Tibial artery (tissue), 4 donors: ENCODE measurements around the gene LRP11.

Experiments
- DNase-seq, 2 donors: peaks; one replicate each; pipeline ENCODE4 v3.0.0-alpha.2; 2019
- H3K27ac ChIP-seq, 2 donors: fragments of 200-600 bp; sonication (generic) in 1 of 2; 1 replicate in 1 of 2; 2 replicates in 1 of 2; pipeline ENCODE4 v1.5.1; 2018 to 2019; ENCODE audit warnings: mild to moderate bottlenecking in 1 of 2
- H3K27me3 ChIP-seq, 2 donors: fragments of 200-600 bp; sonication (generic) in 1 of 2; one replicate each; pipeline versions ENCODE4 v1.5.1 to v1.6.0; 2016 to 2019
- H3K36me3 ChIP-seq, 3 donors: fragments of 200-600 bp; sonication (generic) in 2 of 3; one replicate each; pipeline ENCODE4 v1.5.1; 2016 to 2019; ENCODE audit warnings: mild to moderate bottlenecking in 2 of 3
- H3K4me1 ChIP-seq, 4 donors: fragments of 200-600 bp; sonication (generic) in 2 of 4; 1 replicate in 3 of 4; 2 replicates in 1 of 4; pipeline ENCODE4 v1.5.1; 2016 to 2019
- H3K4me3 ChIP-seq, 2 donors: fragments of 200-600 bp; sonication (generic) in 1 of 2; 1 replicate in 1 of 2; 2 replicates in 1 of 2; pipeline ENCODE4 v1.5.1; 2018 to 2019; ENCODE audit warnings: mild to moderate bottlenecking in 2 of 2
- H3K9me3 ChIP-seq, 3 donors: fragments of 200-600 bp; sonication (generic) in 1 of 3; one replicate each; pipeline ENCODE4 v1.5.1; 2016 to 2019
- CTCF ChIP-seq, 2 experiments: fragments of 200-600 bp in 1 of 2; fragments of 450-650 bp in 1 of 2; IDR thresholded peaks; one replicate each; pipeline ENCODE4 v1.5.1; 2017 to 2019; ENCODE audit warnings: antibody characterized with exemption in 2 of 2, mild to moderate bottlenecking in 1 of 2, moderate library complexity in 1 of 2
- intact Hi-C: fragments of 100-400 bp; cut with DNase I; formaldehyde crosslinking; loops from one replicate; pipeline ENCODE4 v1.15.0; 2023; ENCODE audit warnings: low total_unique reads

LRP11 gene

DNA sequence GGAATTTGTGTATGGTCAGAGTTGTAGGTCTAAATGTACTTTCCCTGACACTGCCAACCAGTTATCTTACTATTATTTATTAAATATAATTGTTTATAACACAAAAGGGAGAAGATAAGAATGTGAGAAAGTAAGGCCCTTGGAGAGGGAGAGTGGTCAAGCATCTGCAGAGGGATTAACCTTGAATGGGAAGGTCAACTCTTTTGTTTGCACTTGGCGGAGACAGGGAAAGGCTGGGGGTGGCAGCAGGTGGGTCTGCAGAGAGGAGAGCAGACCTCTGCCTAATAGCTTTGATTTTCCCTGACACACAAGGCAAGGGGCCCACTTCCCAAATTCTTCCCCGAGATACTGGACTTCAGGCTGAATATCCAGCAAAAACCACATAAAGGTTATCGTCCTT, 4.2 kb downstream of the LRP11 start:
- Histone ChIP-seq H3K36me3 (no peaks in the 10 kb centered on the region), H3K27ac (no peak overlapping the region), H3K9me3 (no peaks in the 10 kb centered on the region), H3K27me3 (no peaks in the 10 kb centered on the region), H3K4me1 (peaks cover 0 to 37% (median 10%) of the 10 kb centered on the region in 4 donors), H3K4me3 (no peak overlapping the region)
- DNase-seq, result no peak
- no peak for TF ChIP-seq CTCF (IDR thresholded peaks at IDR 0.05)
- intact Hi-C loops, result no loop called here

DNA sequence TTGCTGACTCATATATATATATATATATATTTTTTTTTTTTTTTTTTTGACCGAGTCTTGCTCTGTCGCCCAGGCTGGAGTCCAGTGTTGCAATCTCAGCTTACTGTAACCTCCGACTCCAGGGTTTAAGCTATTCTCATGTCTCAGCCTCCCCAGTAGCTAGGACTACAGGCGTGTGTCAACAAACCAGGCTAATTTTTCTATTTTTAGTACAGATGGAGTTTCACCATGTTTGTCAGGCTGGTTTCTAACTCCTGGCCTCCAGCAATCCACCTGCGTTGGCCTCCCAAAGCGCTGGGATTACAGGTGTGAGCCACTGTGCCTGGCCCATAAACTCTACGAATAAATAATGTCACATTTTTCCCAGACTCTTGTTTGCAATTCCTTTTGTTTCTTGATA, 4.8 kb downstream of the LRP11 start:
- no peak overlapping the region for H3K27ac ChIP-seq
- intact Hi-C loops, result no loop called here

GRCh38 chr6:149857541-149857940, 6.6 kb downstream of the LRP11 start:
- DNase-seq, result no peak
- no peaks in the 10 kb centered on the region for H3K9me3 ChIP-seq
- no peak overlapping the region for H3K27ac ChIP-seq
- intact Hi-C loops, result no loop called here
- H3K27me3 ChIP-seq, result no peaks in the 10 kb centered on the region
- peaks cover 0 to 2% (median 0%) of the 10 kb centered on the region in 3 donors for H3K36me3 ChIP-seq
- H3K4me1 ChIP-seq, result peaks cover 0 to 34% (median 9%) of the 10 kb centered on the region in 4 donors
- TF ChIP-seq CTCF (IDR thresholded peaks at IDR 0.05), result no peak
- no peak overlapping the region for H3K4me3 ChIP-seq

More for the DNA sequence above, 4.8 kb downstream of the LRP11 start:
- H3K4me3 ChIP-seq, result no peak overlapping the region
- no peaks in the 10 kb centered on the region for H3K27me3 ChIP-seq
- H3K9me3 ChIP-seq, result no peaks in the 10 kb centered on the region
- H3K4me1 ChIP-seq, result peaks cover 0 to 38% (median 10%) of the 10 kb centered on the region in 4 donors
- H3K36me3 ChIP-seq, result no peaks in the 10 kb centered on the region
- DNase-seq, result no peak
- no peak for TF ChIP-seq CTCF (IDR thresholded peaks at IDR 0.05)

DNA sequence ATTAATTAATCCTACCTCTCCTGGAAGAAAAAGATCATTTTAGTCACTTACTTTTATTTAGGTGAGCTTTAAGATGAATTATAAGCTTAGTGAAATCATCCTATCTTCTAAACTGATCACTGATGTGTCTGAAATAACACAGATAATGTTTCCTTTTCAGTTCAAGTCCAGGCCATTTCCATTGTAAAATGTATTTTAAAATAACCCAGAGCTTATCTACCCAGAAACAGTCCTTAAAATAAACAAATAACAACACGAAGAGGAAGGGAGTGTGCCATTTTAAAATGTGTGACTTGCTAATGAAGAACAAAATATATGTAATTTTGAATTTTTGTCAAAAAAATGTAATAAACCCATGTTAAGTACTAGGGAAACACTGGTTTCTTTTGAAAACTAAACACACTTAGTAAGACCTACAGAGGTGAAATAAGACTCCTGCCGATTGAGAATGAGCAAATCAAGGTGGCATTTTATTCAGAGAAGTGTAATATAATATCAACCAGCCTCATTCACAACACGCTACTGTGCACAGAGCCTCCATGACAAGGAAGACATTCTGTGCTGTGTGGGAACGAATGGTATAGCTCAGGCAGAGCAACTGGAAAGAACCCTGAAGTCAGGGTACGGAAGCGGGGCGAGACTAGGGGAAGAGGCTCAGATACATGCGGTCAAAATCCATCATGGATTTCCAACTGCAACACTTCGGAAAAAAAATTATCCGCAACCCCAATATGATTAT, 7.7 kb downstream of the LRP11 start:
- intact Hi-C loops, result no loop called here
- H3K4me3 ChIP-seq, result no peak overlapping the region
- peaks cover 0 to 7% (median 0%) of the 10 kb centered on the region in 3 donors for H3K36me3 ChIP-seq
- H3K27ac ChIP-seq, result no peak overlapping the region
- peaks cover 0 to 22% (median 6%) of the 10 kb centered on the region in 4 donors for H3K4me1 ChIP-seq
- H3K9me3 ChIP-seq, result no peaks in the 10 kb centered on the region
- no peaks in the 10 kb centered on the region for H3K27me3 ChIP-seq
- DNase-seq, result no peak
- TF ChIP-seq CTCF (IDR thresholded peaks at IDR 0.05), result no peak

DNA sequence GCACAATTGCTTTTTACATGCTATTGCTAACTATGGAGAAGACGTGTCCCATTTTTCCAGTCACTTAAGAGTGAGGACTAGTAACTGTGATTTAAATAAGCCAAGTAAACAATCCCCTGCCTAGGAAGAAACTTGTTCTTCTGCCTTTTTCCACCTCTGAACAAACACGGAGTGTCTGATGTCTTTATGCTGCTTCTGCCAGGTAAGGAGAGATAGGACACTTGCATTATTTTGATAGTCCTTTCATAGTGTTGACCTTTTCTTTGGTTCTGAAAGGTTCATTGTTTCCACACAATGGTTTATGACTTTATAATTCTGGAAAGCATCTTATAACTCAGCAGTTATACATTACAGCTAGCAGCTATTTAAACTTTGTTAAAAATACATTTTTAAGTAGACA, 8.4 kb downstream of the LRP11 start:
- intact Hi-C loops, result no loop called here
- Histone ChIP-seq H3K9me3 (no peaks in the 10 kb centered on the region), H3K4me3 (no peak overlapping the region), H3K27me3 (no peaks in the 10 kb centered on the region), H3K36me3 (peaks cover 0 to 7% (median 0%) of the 10 kb centered on the region in 3 donors), H3K27ac (no peak overlapping the region), H3K4me1 (peaks cover 0 to 18% (median 6%) of the 10 kb centered on the region in 4 donors)
- DNase-seq, result no peak
- no peak for TF ChIP-seq CTCF (IDR thresholded peaks at IDR 0.05)
